Psoas muscle (tissue), 8 donors: ENCODE data around the gene CDK2AP2. TPM values are rescaled to one million over a fixed set of nuclear protein-coding genes. Genes with fewer than 3 reads are reported as not detected.

ENCODE experiments used
- ATAC-seq, 4 donors: fragments of 200-7000 bp; cut with Tn5 transposase; one replicate each; pipeline ENCODE4 v1.9.1; 2020; ENCODE audit warnings: moderate library complexity in 3 of 4, mild to moderate bottlenecking in 2 of 4
- DNase-seq, 2 donors: peaks; one replicate each; pipeline ENCODE4 v3.0.0-alpha.2; 2020
- H3K27ac ChIP-seq: fragments of 200-600 bp; one replicate; pipeline ENCODE4 v1.8.0; 2022
- H3K27me3 ChIP-seq, 3 donors: fragments of 200-600 bp in 1 of 3; one replicate each; pipeline versions ENCODE4 v1.6.1 to v1.8.0; 2013 to 2022; ENCODE audit warnings: low read length in 2 of 3, mild to moderate bottlenecking in 2 of 3, moderate library complexity in 1 of 3; ENCODE audit not compliant: insufficient read depth in 3 of 3
- H3K36me3 ChIP-seq, 2 donors: fragments of 200-600 bp in 1 of 2; one replicate each; pipeline versions ENCODE4 v1.6.1 to v1.8.0; 2013 to 2022; ENCODE audit warnings: low read depth in 1 of 2, mild to moderate bottlenecking in 1 of 2, moderate library complexity in 1 of 2; ENCODE audit not compliant: insufficient read depth in 1 of 2
- H3K4me1 ChIP-seq: fragments of 200-600 bp; one replicate; pipeline ENCODE4 v1.8.0; 2022
- H3K4me3 ChIP-seq: fragments of 200-600 bp; one replicate; pipeline ENCODE4 v1.8.0; 2022; ENCODE audit warnings: mild to moderate bottlenecking
- H3K9me3 ChIP-seq: fragments of 200-600 bp; one replicate; pipeline ENCODE4 v1.8.0; 2022
- WGBS, 3 donors: extraction: QIAGEN DNeasy Blood & Tissue Kit; methylation state at CpG; one replicate each; pipeline versions ENCODE4 v1.1.6 to v1.1.7; 2013; 5-methylcytosine and 5-hydroxymethylcytosine counted together
- intact Hi-C, 2 donors: fragments of 100-400 bp; cut with DNase I; formaldehyde crosslinking; loops; one replicate each; pipeline versions ENCODE4 v1.11.0 to v1.14.2; 2022
- polyA plus RNA-seq, 3 donors: library from polyadenylated mRNA; stranded (reverse); fragments of 200-250 nt; gene quantifications; one replicate each; pipeline ENCODE4 v1.2.3, GENCODE V29; 2013
- total RNA-seq, 4 donors: library from RNA; stranded (reverse); fragmentation: NEBNext Ultra II Directional in 2 of 4; extraction: Animal tissue kit (Norgen Biotek cat#: 25700) in 2 of 4; gene quantifications; one replicate each; pipeline versions ENCODE4 v1.2.1 to v1.2.4, GENCODE V29; 2021 to 2023
- TF ChIP-seq, protein P1 (sequence below): fragments of 200-600 bp; IDR thresholded peaks from one replicate; pipeline ENCODE4 v1.8.0; 2022; ENCODE audit warnings: antibody characterized with exemption
- donor health status: healthy with polysubstance abuse.
- donor health status: DM: no; HTN: no; CAD: no; lungs with moderate emphysema.
- donor health status: Bipolar disorder and iron deficiency.
- donor health status: healthy.
- donor health status: DM: yes; HTN: yes; CAD: no.
- donor health status: DM: no; HTN: no; CAD: no.
- donor health status: DM: no; HTN: no; CAD: no.
- donor health status: DM: yes; HTN: yes; CAD: no.

CDK2AP2 gene
- total and polyA plus RNA-seq, 7 donors, result 16.3 to 72.3 (median 18.5) TPM

DNA sequence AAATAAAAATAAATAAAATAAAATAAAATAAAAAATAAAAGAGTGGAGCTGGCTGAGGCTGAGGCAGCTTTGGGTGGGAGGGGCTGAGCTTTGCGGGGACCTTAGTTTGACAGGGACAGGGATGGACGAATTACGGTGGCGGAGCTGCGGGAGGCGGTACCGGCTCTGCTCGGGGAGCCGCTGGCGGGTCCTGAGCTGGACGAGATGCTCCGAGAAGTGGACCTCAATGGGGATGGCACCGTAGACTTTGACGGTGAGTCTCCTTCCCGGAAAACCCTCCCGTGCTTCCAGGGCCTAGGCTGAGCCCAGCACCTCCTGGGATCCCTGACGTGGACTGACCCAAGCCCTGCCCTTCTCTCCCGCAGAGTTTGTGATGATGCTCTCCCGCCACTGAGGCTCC is 49.7 kb downstream of the CDK2AP2 start:
- 83 to 86% (median 85%) methylated on average over 17 to 19 of the region's 19 CpGs for WGBS, 3 donors
- Histone ChIP-seq H3K36me3 (no peaks in the 10 kb centered on the region), H3K27me3 (no peaks in the 10 kb centered on the region), H3K27ac (no peak overlapping the region), H3K4me1 (peaks cover 10% of the 10 kb centered on the region), H3K4me3 (no peak overlapping the region), H3K9me3 (no peaks in the 10 kb centered on the region)
- TF ChIP-seq, protein P1, sequence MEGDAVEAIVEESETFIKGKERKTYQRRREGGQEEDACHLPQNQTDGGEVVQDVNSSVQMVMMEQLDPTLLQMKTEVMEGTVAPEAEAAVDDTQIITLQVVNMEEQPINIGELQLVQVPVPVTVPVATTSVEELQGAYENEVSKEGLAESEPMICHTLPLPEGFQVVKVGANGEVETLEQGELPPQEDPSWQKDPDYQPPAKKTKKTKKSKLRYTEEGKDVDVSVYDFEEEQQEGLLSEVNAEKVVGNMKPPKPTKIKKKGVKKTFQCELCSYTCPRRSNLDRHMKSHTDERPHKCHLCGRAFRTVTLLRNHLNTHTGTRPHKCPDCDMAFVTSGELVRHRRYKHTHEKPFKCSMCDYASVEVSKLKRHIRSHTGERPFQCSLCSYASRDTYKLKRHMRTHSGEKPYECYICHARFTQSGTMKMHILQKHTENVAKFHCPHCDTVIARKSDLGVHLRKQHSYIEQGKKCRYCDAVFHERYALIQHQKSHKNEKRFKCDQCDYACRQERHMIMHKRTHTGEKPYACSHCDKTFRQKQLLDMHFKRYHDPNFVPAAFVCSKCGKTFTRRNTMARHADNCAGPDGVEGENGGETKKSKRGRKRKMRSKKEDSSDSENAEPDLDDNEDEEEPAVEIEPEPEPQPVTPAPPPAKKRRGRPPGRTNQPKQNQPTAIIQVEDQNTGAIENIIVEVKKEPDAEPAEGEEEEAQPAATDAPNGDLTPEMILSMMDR, result no peak
- DNase-seq (no peak), ATAC-seq (no peak)
- intact Hi-C loops, result no loop called here

GRCh38 chr11:67457453-67457852 is 50.5 kb downstream of the CDK2AP2 start:
- H3K36me3 ChIP-seq, result no peaks in the 10 kb centered on the region
- peaks cover 11% of the 10 kb centered on the region for H3K4me1 ChIP-seq
- TF ChIP-seq, protein P1, result no peak
- H3K27ac ChIP-seq, result no peak overlapping the region
- ATAC-seq (no peak), DNase-seq (no peak)
- intact Hi-C loops, result no loop called here
- no peaks in the 10 kb centered on the region for H3K27me3 ChIP-seq
- H3K9me3 ChIP-seq, result no peaks in the 10 kb centered on the region
- H3K4me3 ChIP-seq, result no peak overlapping the region
- 94 to 95% (median 95%) methylated on average over 12 of the region's 12 CpGs for WGBS, 3 donors

Other genes starting within 250 kb of the CDK2AP2 start
- gene GRK2, start 241.7 kb downstream of the CDK2AP2 start, total RNA-seq, result 10 to 100 TPM; 41.7 to 46.8 (median 46.1) TPM
- 10 to 100 TPM; 37.3 to 56.8 (median 46.2) TPM for gene GRK2, start 241.7 kb downstream of the CDK2AP2 start, polyA plus RNA-seq
- gene ANKRD13D, start 218.9 kb downstream of the CDK2AP2 start, total RNA-seq, result 1 to 10 TPM; 4.1 to 8.6 (median 7.8) TPM
- 1 to 10 TPM; 4.6 to 7.0 (median 5.9) TPM for gene ANKRD13D, start 218.9 kb downstream of the CDK2AP2 start, polyA plus RNA-seq
- gene SSH3, start 204.6 kb downstream of the CDK2AP2 start, total RNA-seq, result 10 to 100 TPM in 1 of 4 donors, 1 to 10 TPM in 3; 3.7 to 10.1 (median 6.9) TPM
- gene SSH3, start 204.6 kb downstream of the CDK2AP2 start, polyA plus RNA-seq, result 1 to 10 TPM; 3.0 to 5.0 (median 4.2) TPM
- 10 to 100 TPM; 31.8 to 89.8 (median 56.1) TPM for gene POLD4, start 154.6 kb downstream of the CDK2AP2 start, total RNA-seq
- gene POLD4, start 154.6 kb downstream of the CDK2AP2 start, polyA plus RNA-seq, result 10 to 100 TPM; 72.6 to 74.9 (median 73.3) TPM
- gene CLCF1, start 134.6 kb downstream of the CDK2AP2 start, total RNA-seq, result 1 to 10 TPM in 1 of 4 donors, under 1 TPM in 3; 0.44 to 1.5 (median 0.82) TPM
- gene CLCF1, start 134.6 kb downstream of the CDK2AP2 start, polyA plus RNA-seq, result 1 to 10 TPM in 1 of 3 donors, under 1 TPM in 2; 0.47 to 6.5 (median 0.62) TPM
- 1 to 10 TPM; 1.8 to 6.7 (median 5.8) TPM for gene RAD9A, start 116.2 kb downstream of the CDK2AP2 start, total RNA-seq
- gene RAD9A, start 116.2 kb downstream of the CDK2AP2 start, polyA plus RNA-seq, result 10 to 100 TPM in 2 of 3 donors, 1 to 10 TPM in 1; 7.1 to 12.3 (median 10.1) TPM
- 100 to 1,000 TPM in 1 of 4 donors, 10 to 100 TPM in 3; 72.6 to 113 (median 86.6) TPM for gene PPP1CA, start 106.3 kb downstream of the CDK2AP2 start, total RNA-seq
- 100 to 1,000 TPM; 108 to 191 (median 147) TPM for gene PPP1CA, start 106.3 kb downstream of the CDK2AP2 start, polyA plus RNA-seq
- 1 to 10 TPM in 3 of 4 donors, under 1 TPM in 1; 0.65 to 1.6 (median 1.2) TPM for gene TBC1D10C, start 104.1 kb downstream of the CDK2AP2 start, total RNA-seq
- under 1 TPM; 0.25 to 0.52 (median 0.34) TPM for gene TBC1D10C, start 104.1 kb downstream of the CDK2AP2 start, polyA plus RNA-seq
- gene CARNS1, start 92.5 kb downstream of the CDK2AP2 start, total RNA-seq, result 10 to 100 TPM in 2 of 4 donors, 1 to 10 TPM in 2; 7.0 to 27.5 (median 10.0) TPM
- gene CARNS1, start 92.5 kb downstream of the CDK2AP2 start, polyA plus RNA-seq, result 1 to 10 TPM; 2.1 to 5.9 (median 4.2) TPM
- 10 to 100 TPM; 23.1 to 34.3 (median 26.8) TPM for gene RPS6KB2, start 79.7 kb downstream of the CDK2AP2 start, total RNA-seq
- 10 to 100 TPM; 25.6 to 64.6 (median 33.1) TPM for gene RPS6KB2, start 79.7 kb downstream of the CDK2AP2 start, polyA plus RNA-seq
- 1 to 10 TPM in 3 of 4 donors, under 1 TPM in 1; 0.89 to 1.4 (median 1.0) TPM for gene PTPRCAP, start 70.5 kb downstream of the CDK2AP2 start, total RNA-seq
- gene PTPRCAP, start 70.5 kb downstream of the CDK2AP2 start, polyA plus RNA-seq, result 1 to 10 TPM in 1 of 3 donors, under 1 TPM in 2; 0.25 to 1.3 (median 0.65) TPM
- gene CORO1B, start 64.7 kb downstream of the CDK2AP2 start, total RNA-seq, result 10 to 100 TPM in 3 of 4 donors, 1 to 10 TPM in 1; 8.7 to 13.1 (median 11.5) TPM
- gene CORO1B, start 64.7 kb downstream of the CDK2AP2 start, polyA plus RNA-seq, result 10 to 100 TPM; 10.6 to 18.1 (median 16.7) TPM
- gene GPR152, start 55.4 kb downstream of the CDK2AP2 start, total RNA-seq, result under 1 TPM in 1 of 4 donors, not detected in 3; 0.19 TPM
- gene GPR152, start 55.4 kb downstream of the CDK2AP2 start, polyA plus RNA-seq, result not detected
- 1 to 10 TPM in 3 of 4 donors, under 1 TPM in 1; 0.93 to 1.9 (median 1.5) TPM for gene CABP4, start 52.8 kb downstream of the CDK2AP2 start, total RNA-seq
- gene CABP4, start 52.8 kb downstream of the CDK2AP2 start, polyA plus RNA-seq, result under 1 TPM; 0.35 to 0.89 (median 0.61) TPM
- gene TMEM134, start 38.9 kb downstream of the CDK2AP2 start, total RNA-seq, result 10 to 100 TPM; 57.1 to 83.2 (median 66.2) TPM
- 100 to 1,000 TPM in 1 of 3 donors, 10 to 100 TPM in 2; 81.7 to 121 (median 87.8) TPM for gene TMEM134, start 38.9 kb downstream of the CDK2AP2 start, polyA plus RNA-seq
- 10 to 100 TPM; 25.3 to 42.7 (median 29.9) TPM for gene AIP, start 25.1 kb downstream of the CDK2AP2 start, total RNA-seq
- 10 to 100 TPM; 57.4 to 71.5 (median 57.7) TPM for gene AIP, start 25.1 kb downstream of the CDK2AP2 start, polyA plus RNA-seq
- 10 to 100 TPM in 2 of 4 donors, 1 to 10 TPM in 2; 6.7 to 16.1 (median 9.6) TPM for gene PITPNM1, start 2.8 kb downstream of the CDK2AP2 start, total RNA-seq
- 10 to 100 TPM in 1 of 3 donors, 1 to 10 TPM in 2; 2.3 to 11.3 (median 5.1) TPM for gene PITPNM1, start 2.8 kb downstream of the CDK2AP2 start, polyA plus RNA-seq
- gene CABP2, start 15.3 kb upstream of the CDK2AP2 start, total RNA-seq, result not detected
- gene CABP2, start 15.3 kb upstream of the CDK2AP2 start, polyA plus RNA-seq, result not detected
- gene GSTP1, start 75.7 kb upstream of the CDK2AP2 start, total RNA-seq, result 100 to 1,000 TPM; 224 to 364 (median 274) TPM
- 100 to 1,000 TPM; 279 to 410 (median 383) TPM for gene GSTP1, start 75.7 kb upstream of the CDK2AP2 start, polyA plus RNA-seq
- 100 to 1,000 TPM; 250 to 413 (median 364) TPM for gene NDUFV1, start 98.8 kb upstream of the CDK2AP2 start, total RNA-seq
- gene NDUFV1, start 98.8 kb upstream of the CDK2AP2 start, polyA plus RNA-seq, result 100 to 1,000 TPM; 248 to 340 (median 287) TPM
- 10 to 100 TPM; 19.0 to 37.0 (median 31.8) TPM for gene NUDT8, start 121.8 kb upstream of the CDK2AP2 start, total RNA-seq
- gene NUDT8, start 121.8 kb upstream of the CDK2AP2 start, polyA plus RNA-seq, result 10 to 100 TPM; 28.5 to 52.2 (median 48.9) TPM
- not detected for gene TBX10, start 131.6 kb upstream of the CDK2AP2 start, total RNA-seq
- under 1 TPM in 1 of 3 donors, not detected in 2; 0.01 TPM for gene TBX10, start 131.6 kb upstream of the CDK2AP2 start, polyA plus RNA-seq
- not detected for gene ACY3, start 142.6 kb upstream of the CDK2AP2 start, total RNA-seq
- under 1 TPM in 1 of 3 donors, not detected in 2; 0.04 TPM for gene ACY3, start 142.6 kb upstream of the CDK2AP2 start, polyA plus RNA-seq
- not detected for gene ALDH3B2, start 166.5 kb upstream of the CDK2AP2 start, total RNA-seq
- not detected for gene ALDH3B2, start 166.5 kb upstream of the CDK2AP2 start, polyA plus RNA-seq